SK-N-SH treated with all-trans-retinoic acid at 6 μM for 48 hours (cell line): ENCODE results near the gene SORCS2.

Source experiments
- CREB5 ChIP-seq: fragments of 250-450 bp; sonication (Bioruptor Pico); IDR thresholded peaks from 2 replicates; pipeline ENCODE4 v1.5.1; 2020; ENCODE audit warnings: low read depth, mild to moderate bottlenecking, moderate library complexity
- CSDC2 ChIP-seq: fragments of 250-450 bp; sonication (Bioruptor Pico); IDR thresholded peaks from 2 replicates; pipeline ENCODE4 v1.5.0; 2020; ENCODE audit warnings: mild to moderate bottlenecking, moderate library complexity

- no peak for TF ChIP-seq CSDC2 (CRISPR knock-in tag)
- no peak for TF ChIP-seq CREB5 (CRISPR knock-in tag)
These were observed 30.6 kb upstream of the SORCS2 start for GRCh38 chr4:7161721-7162214.
